HEK293 (cell line): ENCODE data around the gene GABBR2.

Source experiments
- CTCF ChIA-PET: fragments of 350-600 bp; formaldehyde crosslinking; extraction: SDS; loops from one replicate; lab custom pipeline; 2021; ENCODE audit warnings: antibody characterized with exemption; lab: Yijun Ruan, JAX
- POLR2A ChIA-PET: fragments of 300-600 bp; formaldehyde crosslinking; extraction: SDS; loops from one replicate; lab custom pipeline; 2020; ENCODE audit warnings: antibody characterized with exemption, inconsistent platforms; lab: Yijun Ruan, JAX
- H3K27ac ChIP-seq: fragments of 200-500 bp; sonication (Bioruptor generic); 2 replicates; pipeline ENCODE4 v1.5.1; 2014; ENCODE audit warnings: low read depth, low read length, control low read depth, inconsistent platforms; ENCODE audit errors: extremely low read depth
- H3K36me3 ChIP-seq, 2 experiments: fragments of 200-500 bp in 1 of 2; sonication (Bioruptor generic) in 1 of 2; 1 replicate in 1 of 2; 2 replicates in 1 of 2; pipeline ENCODE4 v1.5.1; 2014 to 2017; ENCODE audit warnings: inconsistent platforms in 2 of 2, low read length in 2 of 2; ENCODE audit not compliant: control insufficient read depth in 2 of 2, insufficient read depth in 1 of 2
- H3K4me1 ChIP-seq: fragments of 200-500 bp; sonication (Bioruptor generic); 2 replicates; pipeline ENCODE4 v1.5.1; 2014; ENCODE audit warnings: mild to moderate bottlenecking, low read length, inconsistent platforms; ENCODE audit not compliant: control insufficient read depth, insufficient read depth
- H3K4me3 ChIP-seq: 2 replicates; pipeline ENCODE4 v1.5.1; 2011; ENCODE audit warnings: low read depth, mild to moderate bottlenecking, control low read depth, low read length, moderate library complexity
- H3K9me3 ChIP-seq: fragments of 200-500 bp; sonication (Bioruptor generic); 2 replicates; pipeline ENCODE4 v1.5.1; 2014; ENCODE audit warnings: low read depth, low read length, inconsistent platforms; ENCODE audit not compliant: control insufficient read depth, insufficient read depth
- BCL11B ChIP-seq: fragments of 450-650 bp; formaldehyde crosslinking; IDR thresholded peaks from 2 replicates; pipeline ENCODE4 v1.5.1; 2016; ENCODE audit warnings: low read depth, missing biosample characterization, missing genetic modification characterization
- HOXC10 ChIP-seq: sonication (generic); formaldehyde crosslinking; IDR thresholded peaks from 2 replicates; pipeline ENCODE4 v1.8.1; 2023; ENCODE audit warnings: mild to moderate bottlenecking, missing genetic modification reagents
- IKZF3 ChIP-seq: fragments of 450-650 bp; IDR thresholded peaks from 2 replicates; pipeline ENCODE4 v1.5.0; 2018; ENCODE audit warnings: missing biosample characterization, mild to moderate bottlenecking, missing genetic modification characterization, moderate library complexity
- KLF10 ChIP-seq: fragments of 450-650 bp; IDR thresholded peaks from 2 replicates; pipeline ENCODE4 v1.5.1; 2018; ENCODE audit warnings: missing biosample characterization, mild to moderate bottlenecking, missing genetic modification characterization
- PRDM1 ChIP-seq: fragments of 450-650 bp; formaldehyde crosslinking; IDR thresholded peaks from 2 replicates; pipeline ENCODE4; 2016; ENCODE audit warnings: missing biosample characterization, missing genetic modification characterization
- SP3 ChIP-seq: fragments of 450-650 bp; formaldehyde crosslinking; IDR thresholded peaks from 2 replicates; pipeline ENCODE4 v1.5.1; 2016; ENCODE audit warnings: missing biosample characterization, missing genetic modification characterization
- YY2 ChIP-seq: fragments of 450-650 bp; formaldehyde crosslinking; IDR thresholded peaks from 2 replicates; pipeline ENCODE4 v1.5.1; 2016; ENCODE audit warnings: missing biosample characterization, missing genetic modification characterization
- ZBTB48 ChIP-seq: fragments of 450-650 bp; formaldehyde crosslinking; IDR thresholded peaks from 2 replicates; pipeline ENCODE4 v1.5.1; 2016; ENCODE audit warnings: missing biosample characterization, missing genetic modification characterization
- ZFP69B ChIP-seq: fragments of 450-650 bp; formaldehyde crosslinking; IDR thresholded peaks from 2 replicates; pipeline ENCODE4 v1.5.1; 2016; ENCODE audit warnings: missing biosample characterization, missing genetic modification characterization
- ZIC2 ChIP-seq: fragments of 450-650 bp; formaldehyde crosslinking; IDR thresholded peaks from 2 replicates; pipeline ENCODE4 v1.5.1; 2016; ENCODE audit warnings: missing biosample characterization, missing genetic modification characterization
- ZNF133 ChIP-seq: fragments of 450-650 bp; formaldehyde crosslinking; IDR thresholded peaks from 2 replicates; pipeline ENCODE4 v1.5.1; 2016; ENCODE audit warnings: missing biosample characterization, missing genetic modification characterization
- ZNF138 ChIP-seq: fragments of 450-650 bp; formaldehyde crosslinking; IDR thresholded peaks from 2 replicates; pipeline ENCODE4 v1.5.1; 2016; ENCODE audit warnings: missing biosample characterization, missing genetic modification characterization, borderline replicate concordance
- ZNF148 ChIP-seq: fragments of 450-650 bp; formaldehyde crosslinking; IDR thresholded peaks from 2 replicates; pipeline ENCODE4 v1.5.0; 2017; ENCODE audit warnings: missing biosample characterization, missing genetic modification characterization, borderline replicate concordance
- ZNF157 ChIP-seq: fragments of 450-650 bp; formaldehyde crosslinking; IDR thresholded peaks from 2 replicates; pipeline ENCODE4 v1.5.1; 2016; ENCODE audit warnings: missing biosample characterization, missing genetic modification characterization
- ZNF169 ChIP-seq: fragments of 450-650 bp; formaldehyde crosslinking; IDR thresholded peaks from 2 replicates; pipeline ENCODE4 v1.5.1; 2016; ENCODE audit warnings: missing biosample characterization, missing genetic modification characterization
- ZNF239 ChIP-seq: fragments of 450-650 bp; formaldehyde crosslinking; IDR thresholded peaks from 2 replicates; pipeline ENCODE4 v1.5.1; 2016; ENCODE audit warnings: missing biosample characterization, missing genetic modification characterization
- ZNF266 ChIP-seq: fragments of 450-650 bp; formaldehyde crosslinking; IDR thresholded peaks from 2 replicates; pipeline ENCODE4 v1.5.1; 2016; ENCODE audit warnings: missing biosample characterization, missing genetic modification characterization, low read depth
- ZNF280D ChIP-seq: fragments of 450-650 bp; formaldehyde crosslinking; IDR thresholded peaks from 2 replicates; pipeline ENCODE4 v1.5.1; 2016; ENCODE audit warnings: missing biosample characterization, missing genetic modification characterization
- ZNF350 ChIP-seq: fragments of 450-650 bp; formaldehyde crosslinking; IDR thresholded peaks from 2 replicates; pipeline ENCODE4 v1.5.0; 2017; ENCODE audit warnings: missing biosample characterization, mild to moderate bottlenecking, missing genetic modification characterization
- ZNF394 ChIP-seq: fragments of 450-650 bp; formaldehyde crosslinking; IDR thresholded peaks from 2 replicates; pipeline ENCODE4 v1.5.1; 2016; ENCODE audit warnings: missing biosample characterization, missing genetic modification characterization, mild to moderate bottlenecking, moderate library complexity, borderline replicate concordance
- ZNF529 ChIP-seq: fragments of 450-650 bp; formaldehyde crosslinking; IDR thresholded peaks from 2 replicates; pipeline ENCODE4 v1.5.1; 2017; ENCODE audit warnings: missing genetic modification characterization, missing biosample characterization; ENCODE audit not compliant: insufficient replicate concordance
- ZNF560 ChIP-seq: fragments of 450-650 bp; formaldehyde crosslinking; IDR thresholded peaks from 2 replicates; pipeline ENCODE4 v1.5.1; 2017; ENCODE audit warnings: missing biosample characterization, missing genetic modification characterization, borderline replicate concordance
- ZNF645 ChIP-seq: fragments of 450-650 bp; formaldehyde crosslinking; IDR thresholded peaks from 2 replicates; pipeline ENCODE4; 2016; ENCODE audit warnings: missing biosample characterization, missing genetic modification characterization
- ZNF654 ChIP-seq: fragments of 450-650 bp; formaldehyde crosslinking; IDR thresholded peaks from 2 replicates; pipeline ENCODE4 v1.5.1; 2016; ENCODE audit warnings: low read depth, missing biosample characterization, missing genetic modification characterization
- ZNF768 ChIP-seq: fragments of 450-650 bp; formaldehyde crosslinking; IDR thresholded peaks from 2 replicates; pipeline ENCODE4 v1.5.1; 2018; ENCODE audit warnings: missing biosample characterization, mild to moderate bottlenecking, missing genetic modification characterization
- ZNF777 ChIP-seq: fragments of 450-650 bp; formaldehyde crosslinking; IDR thresholded peaks from 2 replicates; pipeline ENCODE4 v1.5.1; 2017; ENCODE audit warnings: missing biosample characterization, missing genetic modification characterization, borderline replicate concordance
- ZNF791 ChIP-seq: fragments of 450-650 bp; formaldehyde crosslinking; IDR thresholded peaks from 2 replicates; pipeline ENCODE4 v1.5.1; 2016; ENCODE audit warnings: missing biosample characterization, missing genetic modification characterization
- ZNF843 ChIP-seq: fragments of 450-650 bp; formaldehyde crosslinking; IDR thresholded peaks from 2 replicates; pipeline ENCODE4 v1.5.1; 2016; ENCODE audit warnings: missing biosample characterization, missing genetic modification characterization

GABBR2 gene

GRCh38 chr9:98517761-98518160 lies 191.0 kb downstream of the GABBR2 start (continued):
- no peak for TF ChIP-seq ZNF280D (tag by site-specific recombination)
- no peak for TF ChIP-seq ZNF394 (tag by site-specific recombination)
- no peak for TF ChIP-seq ZFP69B (tag by site-specific recombination)
- TF ChIP-seq ZNF654, result no peak
- TF ChIP-seq PRDM1 (tag by site-specific recombination), result no peak
- TF ChIP-seq ZNF843 (tag by site-specific recombination), result no peak
- no peak for TF ChIP-seq ZNF148 (tag by site-specific recombination)
- no peak for TF ChIP-seq ZBTB48 (tag by site-specific recombination)
- TF ChIP-seq ZNF138 (tag by site-specific recombination), result no peak
- no peak for TF ChIP-seq ZNF266 (tag by site-specific recombination)
- TF ChIP-seq, all 188 proteins: peak for 0

- H3K4me3 ChIP-seq, result no peak overlapping the region
- no peaks in the 10 kb centered on the region for H3K36me3 ChIP-seq
- ChIA-PET CTCF (interaction anchor here (0.6 kb wide), 1 partner anchor 275 kb away, joined by 3 read pairs; no protein-coding TSS in a partner anchor), POLR2A (no interaction called here)
- no peaks in the 10 kb centered on the region for H3K4me1 ChIP-seq
- H3K27ac ChIP-seq, result no peak overlapping the region
- H3K9me3 ChIP-seq, result no peaks in the 10 kb centered on the region
- TF ChIP-seq ZNF529 (tag by site-specific recombination), result no peak
- no peak for TF ChIP-seq ZNF169 (tag by site-specific recombination)
- TF ChIP-seq ZNF350, result no peak
- no peak for TF ChIP-seq IKZF3 (tag by site-specific recombination)
These were observed 191.7 kb downstream of the GABBR2 start for GRCh38 chr9:98516897-98517503.

- Histone ChIP-seq H3K4me3 (no peak overlapping the region), H3K27ac (no peak overlapping the region), H3K36me3 (no peaks in the 10 kb centered on the region), H3K4me1 (no peaks in the 10 kb centered on the region), H3K9me3 (no peaks in the 10 kb centered on the region)
- ChIA-PET CTCF (interaction anchor here (0.6 kb wide), 1 partner anchor 275 kb away, joined by 3 read pairs; no protein-coding TSS in a partner anchor), POLR2A (no interaction called here)
- TF ChIP-seq SP3, result no peak
- no peak for TF ChIP-seq ZNF645 (tag by site-specific recombination)
- no peak for TF ChIP-seq ZIC2
- TF ChIP-seq ZNF791 (tag by site-specific recombination), result no peak
- no peak for TF ChIP-seq BCL11B (tag by site-specific recombination)
- TF ChIP-seq YY2 (tag by site-specific recombination), result no peak
- TF ChIP-seq ZNF239 (tag by site-specific recombination), result no peak
- no peak for TF ChIP-seq ZNF777 (tag by site-specific recombination)
- no peak for TF ChIP-seq ZNF654
- no peak for TF ChIP-seq ZNF157
- TF ChIP-seq ZNF560, result no peak
- no peak for TF ChIP-seq ZNF768 (tag by site-specific recombination)
- no peak for TF ChIP-seq KLF10 (tag by site-specific recombination)
- TF ChIP-seq HOXC10 (CRISPR knock-in tag), result no peak
- no peak for TF ChIP-seq ZNF133 (tag by site-specific recombination)
These were observed 192.4 kb downstream of the GABBR2 start for GRCh38 chr9:98516205-98516896.
